Measurements from ENCODE around the gene IFFO2. TPM values are rescaled to one million over a fixed set of nuclear protein-coding genes. Genes with fewer than 3 reads are reported as not detected.

Gene IFFO2
- total RNA-seq, 2 experiments from 2014 or later: 48.3 to 62.7 TPM

GRCh38 chr1:18950401-18951026, 6.0 kb downstream of the IFFO2 start:
- Mint-ChIP-seq H3K36me3 (ENCODE audit: low read depth) (peaks cover 44% of the 10 kb centered on the region), H3K27ac (peak overlapping the region; percentile 92), H3K4me3 (peak overlapping the region; percentile 86), H3K27me3 (no peaks in the 10 kb centered on the region), H3K4me1 (peaks cover 86% of the 10 kb centered on the region), H3K9me3 (ENCODE audit: low read depth) (no peaks in the 10 kb centered on the region)
- intact Hi-C loops (cut with DNase I, micrococcal nuclease): loop anchor here (1.0 to 10.0 kb wide), 5 partner anchors 43 to 1513 kb away; partner anchors contain the start of gene RCC2 (in 1 of the 2)
- POLR2A ChIA-PET: interaction anchor here (0.6 to 5.6 kb wide), 5 partner anchors 9 to 260 kb away, joined by 3 to 43 read pairs (median 4); partner anchors contain the start of gene ALDH4A1
- no peak for ATAC-seq
- peak; percentile 61 for DNase-seq
- CTCF ChIA-PET: interaction anchor here (1.0 to 7.2 kb wide), 8 partner anchors 9 to 66 kb away, joined by 3 to 66 read pairs (median 4); partner anchors contain the start of gene ALDH4A1

GRCh38 chr1:18949686-18950400, 6.6 kb downstream of the IFFO2 start:
- H3K4me1 Mint-ChIP-seq: peaks cover 93% of the 10 kb centered on the region
- CTCF ChIA-PET: interaction anchor here (0.7 to 7.2 kb wide), 8 partner anchors 9 to 286 kb away, joined by 3 to 66 read pairs (median 4); partner anchors contain the start of gene ALDH4A1
- peak overlapping the region; percentile 92 for H3K27ac Mint-ChIP-seq
- H3K9me3 Mint-ChIP-seq (ENCODE audit: low read depth): no peaks in the 10 kb centered on the region
- peaks cover 39% of the 10 kb centered on the region for H3K36me3 Mint-ChIP-seq (ENCODE audit: low read depth)
- intact Hi-C loops (cut with DNase I, micrococcal nuclease): loop anchor here (2.0 to 10.0 kb wide), 5 partner anchors 43 to 1513 kb away; partner anchors contain the start of genes EMC1 (in 1 of the 2), MRTO4 (in 1 of the 2) and RCC2 (in 1 of the 2)
- H3K4me3 Mint-ChIP-seq: peak overlapping the region; percentile 86
- ATAC-seq (no peak), DNase-seq (peak; percentile 64)
- POLR2A ChIA-PET: interaction anchor here (0.6 to 5.6 kb wide), 4 partner anchors 8 to 261 kb away, joined by 3 to 43 read pairs (median 4); partner anchors contain the start of gene ALDH4A1
- no peaks in the 10 kb centered on the region for H3K27me3 Mint-ChIP-seq

- Mint-ChIP-seq H3K27ac (peak overlapping the region; percentile 92), H3K4me1 (peaks cover 95% of the 10 kb centered on the region), H3K9me3 (ENCODE audit: low read depth) (no peaks in the 10 kb centered on the region), H3K27me3 (no peaks in the 10 kb centered on the region), H3K36me3 (ENCODE audit: low read depth) (peaks cover 34% of the 10 kb centered on the region), H3K4me3 (peak overlapping the region; percentile 86)
- intact Hi-C loops (cut with DNase I, micrococcal nuclease): loop anchor here in 1 of 2 experiments (2.0 kb wide), 1 partner anchor 302 kb away; the partner anchor contains the start of genes EMC1 and MRTO4
- CTCF ChIA-PET: interaction anchor here (0.6 to 7.2 kb wide), 7 partner anchors 17 to 286 kb away, joined by 3 to 66 read pairs (median 3); no protein-coding TSS in a partner anchor
- DNase-seq (no peak), ATAC-seq (no peak)
- POLR2A ChIA-PET: interaction anchor here (5.6 kb wide), 1 partner anchor 22 kb away, joined by 43 read pairs; no protein-coding TSS in a partner anchor
Observed at GRCh38 chr1:18948913-18949685, 7.4 kb downstream of the IFFO2 start.

GRCh38 chr1:18948048-18948912, 8.2 kb downstream of the IFFO2 start:
- no peaks in the 10 kb centered on the region for H3K9me3 Mint-ChIP-seq (ENCODE audit: low read depth)
- peak; percentile 83 for DNase-seq
- H3K36me3 Mint-ChIP-seq (ENCODE audit: low read depth): peaks cover 33% of the 10 kb centered on the region
- H3K27ac Mint-ChIP-seq: peak overlapping the region; percentile 92
- H3K4me1 Mint-ChIP-seq: peaks cover 93% of the 10 kb centered on the region
- peak; percentile 35 for ATAC-seq
- CTCF ChIA-PET: interaction anchor here (0.6 to 7.2 kb wide), 5 partner anchors 16 to 62 kb away, joined by 3 to 66 read pairs (median 3); no protein-coding TSS in a partner anchor
- peak overlapping the region; percentile 86 for H3K4me3 Mint-ChIP-seq
- POLR2A ChIA-PET: interaction anchor here (5.6 kb wide), 1 partner anchor 21 kb away, joined by 43 read pairs; no protein-coding TSS in a partner anchor
- no peaks in the 10 kb centered on the region for H3K27me3 Mint-ChIP-seq
- intact Hi-C loops (cut with DNase I, micrococcal nuclease): loop anchor here in 1 of 2 experiments (2.0 kb wide), 1 partner anchor 303 kb away; the partner anchor contains the start of genes EMC1 and MRTO4

- H3K4me1 Mint-ChIP-seq: peaks cover 87% of the 10 kb centered on the region
- H3K4me3 Mint-ChIP-seq: peak overlapping the region; percentile 86
- no peak for ATAC-seq
Observed at GRCh38 chr1:18947570-18947969, 8.9 kb downstream of the IFFO2 start.

GRCh38 chr1:18946550-18947381, 9.7 kb downstream of the IFFO2 start:
- peak overlapping the region; percentile 92 for H3K27ac Mint-ChIP-seq
- POLR2A ChIA-PET: interaction anchor here (0.9 kb wide), 1 partner anchor 46 kb away, joined by 3 read pairs; no protein-coding TSS in a partner anchor

More at GRCh38 chr1:18947570-18947969, 8.9 kb downstream of the IFFO2 start:
- Mint-ChIP-seq H3K27me3 (no peaks in the 10 kb centered on the region), H3K36me3 (ENCODE audit: low read depth) (peaks cover 29% of the 10 kb centered on the region), H3K9me3 (ENCODE audit: low read depth) (no peaks in the 10 kb centered on the region), H3K27ac (peak overlapping the region; percentile 92)
- ChIA-PET POLR2A (interaction anchor here (5.6 kb wide), 1 partner anchor 20 kb away, joined by 43 read pairs; no protein-coding TSS in a partner anchor), CTCF (interaction anchor here (1.6 kb wide), 1 partner anchor 126 kb away, joined by 4 read pairs; no protein-coding TSS in a partner anchor)
- intact Hi-C loops (cut with DNase I, micrococcal nuclease): no loop called here
- DNase-seq: peak; percentile 53

GRCh38 chr1:18945401-18945849, 11.1 kb downstream of the IFFO2 start:
- ChIA-PET CTCF (interaction anchor here (0.7 to 2.8 kb wide), 5 partner anchors 9 to 38 kb away, joined by 3 to 11 read pairs (median 3); no protein-coding TSS in a partner anchor), POLR2A (interaction anchor here (0.5 to 2.1 kb wide), 3 partner anchors 9 to 44 kb away, joined by 3 to 8 read pairs (median 3); no protein-coding TSS in a partner anchor)
- ATAC-seq (no peak), DNase-seq (no peak)
- H3K9me3 Mint-ChIP-seq (ENCODE audit: low read depth): no peaks in the 10 kb centered on the region
- no peaks in the 10 kb centered on the region for H3K27me3 Mint-ChIP-seq
- peaks cover 86% of the 10 kb centered on the region for H3K4me1 Mint-ChIP-seq
- peaks cover 24% of the 10 kb centered on the region for H3K36me3 Mint-ChIP-seq (ENCODE audit: low read depth)
- H3K27ac Mint-ChIP-seq: peak overlapping the region; percentile 66
- intact Hi-C loops (cut with DNase I, micrococcal nuclease): no loop called here
- H3K4me3 Mint-ChIP-seq: no peak overlapping the region

More at GRCh38 chr1:18946550-18947381, 9.7 kb downstream of the IFFO2 start:
- DNase-seq (peak; percentile 20), ATAC-seq (no peak)
- Mint-ChIP-seq H3K27me3 (no peaks in the 10 kb centered on the region), H3K4me1 (peaks cover 86% of the 10 kb centered on the region), H3K9me3 (ENCODE audit: low read depth) (no peaks in the 10 kb centered on the region), H3K4me3 (peak overlapping the region; percentile 5), H3K36me3 (ENCODE audit: low read depth) (peaks cover 25% of the 10 kb centered on the region)
- CTCF ChIA-PET: interaction anchor here (0.8 to 1.6 kb wide), 3 partner anchors 8 to 126 kb away, joined by 3 to 6 read pairs (median 4); no protein-coding TSS in a partner anchor
- intact Hi-C loops (cut with DNase I, micrococcal nuclease): no loop called here

GRCh38 chr1:18944810-18945209, 11.7 kb downstream of the IFFO2 start:
- peaks cover 19% of the 10 kb centered on the region for H3K36me3 Mint-ChIP-seq (ENCODE audit: low read depth)
- H3K9me3 Mint-ChIP-seq (ENCODE audit: low read depth): no peaks in the 10 kb centered on the region
- H3K4me1 Mint-ChIP-seq: peaks cover 86% of the 10 kb centered on the region
- ChIA-PET POLR2A (interaction anchor here (2.1 kb wide), 1 partner anchor 18 kb away, joined by 8 read pairs; no protein-coding TSS in a partner anchor), CTCF (interaction anchor here (1.0 to 2.8 kb wide), 3 partner anchors 12 to 37 kb away, joined by 3 to 11 read pairs (median 10); no protein-coding TSS in a partner anchor)
- intact Hi-C loops (cut with DNase I, micrococcal nuclease): no loop called here
- DNase-seq: no peak
- no peaks in the 10 kb centered on the region for H3K27me3 Mint-ChIP-seq
- no peak for ATAC-seq
- H3K4me3 Mint-ChIP-seq: no peak overlapping the region
- peak overlapping the region; percentile 70 for H3K27ac Mint-ChIP-seq

Data from activated CD4-positive, alpha-beta T cell treated with anti-CD3 and anti-CD28 coated beads for 36 hours (primary cell).